Measurements from ENCODE around the gene MMP20. TPM values are rescaled to one million over a fixed set of nuclear protein-coding genes. Genes with fewer than 3 reads are reported as not detected.

The MMP20 gene, protein sequence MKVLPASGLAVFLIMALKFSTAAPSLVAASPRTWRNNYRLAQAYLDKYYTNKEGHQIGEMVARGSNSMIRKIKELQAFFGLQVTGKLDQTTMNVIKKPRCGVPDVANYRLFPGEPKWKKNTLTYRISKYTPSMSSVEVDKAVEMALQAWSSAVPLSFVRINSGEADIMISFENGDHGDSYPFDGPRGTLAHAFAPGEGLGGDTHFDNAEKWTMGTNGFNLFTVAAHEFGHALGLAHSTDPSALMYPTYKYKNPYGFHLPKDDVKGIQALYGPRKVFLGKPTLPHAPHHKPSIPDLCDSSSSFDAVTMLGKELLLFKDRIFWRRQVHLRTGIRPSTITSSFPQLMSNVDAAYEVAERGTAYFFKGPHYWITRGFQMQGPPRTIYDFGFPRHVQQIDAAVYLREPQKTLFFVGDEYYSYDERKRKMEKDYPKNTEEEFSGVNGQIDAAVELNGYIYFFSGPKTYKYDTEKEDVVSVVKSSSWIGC
- polyA plus RNA-seq (not detected in 3 replicates), polyA minus RNA-seq (not detected in 3 replicates)
- polyA plus RNA-seq (2011; ENCODE audit: low read depth): not detected
- not detected in 2 replicates for polyA plus RNA-seq (2011; cell fraction: cytosol; rRNA removed)
- polyA plus RNA-seq (2011; cell fraction: nucleus; rRNA removed): not detected in 2 replicates
- polyA plus RNA-seq (2012; ENCODE audit: low replicate concordance): not detected in 2 replicates
- not detected for polyA minus RNA-seq (2011; cell fraction: cytosol; rRNA and poly(A)+ RNA removed)
- polyA minus RNA-seq (2011; cell fraction: nucleus; rRNA and poly(A)+ RNA removed): not detected in 2 replicates

DNA sequence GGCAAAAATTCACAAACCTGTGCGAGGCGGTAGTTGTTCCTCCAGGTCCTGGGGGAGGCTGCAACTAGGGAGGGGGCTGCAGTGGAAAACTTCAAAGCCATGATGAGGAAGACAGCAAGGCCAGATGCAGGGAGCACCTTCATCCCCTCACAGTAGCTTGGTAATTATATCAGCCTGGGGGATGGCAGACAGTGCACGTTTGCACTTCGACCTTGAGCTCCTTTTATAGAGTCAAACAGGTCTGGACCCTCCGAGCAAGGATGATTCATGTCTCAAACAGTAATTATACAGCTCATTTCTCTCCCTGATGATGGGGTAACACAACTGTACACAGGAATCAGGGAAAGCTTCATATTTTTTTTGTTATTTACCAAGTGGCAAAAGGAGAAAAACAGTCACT, at the start of gene MMP20:
Gene MMP20, minus strand, starts transcription at position 156 of the 400 bp plus-strand sequence. Its CDS starts 13 bp downstream, at position 143.
- Histone ChIP-seq H3K4me2 (ENCODE audit: control insufficient read depth, extremely low read depth, insufficient read depth, low read depth, low read length) (no peak within 1 kb of the TSS), H2AFZ (ENCODE audit: control insufficient read depth, low read length) (no peak within 1 kb of the TSS), H3K9me3 (ENCODE audit: control insufficient read depth, low read depth, low read length) (no peaks in the 10 kb centered on the region), H3K4me3 (ENCODE audit: control insufficient read depth in 2 of 3, extremely low read depth in 1 of 3, insufficient read depth in 2 of 3, low read depth in 1 of 3, low read length in 3 of 3) (no peak within 1 kb of the TSS), H4K20me1 (ENCODE audit: control insufficient read depth, extremely low read depth, insufficient read depth, low read length) (no peaks in the 10 kb centered on the region), H3K27ac (ENCODE audit: control insufficient read depth, insufficient read depth, low read length) (no peak within 1 kb of the TSS), H3K27me3 (ENCODE audit: control insufficient read depth, extremely low read depth, insufficient read depth, low read length) (no peaks in the 10 kb centered on the region), H3K36me3 (ENCODE audit: control insufficient read depth in 2 of 2, extremely low read depth in 1 of 2, insufficient read depth in 2 of 2, low read length in 2 of 2) (no peaks in the 10 kb centered on the region), H3K79me2 (ENCODE audit: control insufficient read depth, insufficient read depth, low read length) (no peaks in the 10 kb centered on the region), H3K9me1 (ENCODE audit: control insufficient read depth, extremely low read depth, insufficient read depth, low read length) (no peaks in the 10 kb centered on the region), H3K9ac (ENCODE audit: control insufficient read depth, extremely low read depth, insufficient read depth, low read length) (no peak within 1 kb of the TSS), H3K4me1 (ENCODE audit: control insufficient read depth, extremely low read depth, insufficient read depth, low read length) (no peaks in the 10 kb centered on the region)
- FAIRE-seq: no peak
- dilution Hi-C loops (cut with MboI; ENCODE audit: extremely low pct_ligation_motif_present, low sequenced_read_pairs): no loop called here
- no peak for DNase-seq (ENCODE audit: low read depth, low spot score)
- TF ChIP-seq, protein P1, sequence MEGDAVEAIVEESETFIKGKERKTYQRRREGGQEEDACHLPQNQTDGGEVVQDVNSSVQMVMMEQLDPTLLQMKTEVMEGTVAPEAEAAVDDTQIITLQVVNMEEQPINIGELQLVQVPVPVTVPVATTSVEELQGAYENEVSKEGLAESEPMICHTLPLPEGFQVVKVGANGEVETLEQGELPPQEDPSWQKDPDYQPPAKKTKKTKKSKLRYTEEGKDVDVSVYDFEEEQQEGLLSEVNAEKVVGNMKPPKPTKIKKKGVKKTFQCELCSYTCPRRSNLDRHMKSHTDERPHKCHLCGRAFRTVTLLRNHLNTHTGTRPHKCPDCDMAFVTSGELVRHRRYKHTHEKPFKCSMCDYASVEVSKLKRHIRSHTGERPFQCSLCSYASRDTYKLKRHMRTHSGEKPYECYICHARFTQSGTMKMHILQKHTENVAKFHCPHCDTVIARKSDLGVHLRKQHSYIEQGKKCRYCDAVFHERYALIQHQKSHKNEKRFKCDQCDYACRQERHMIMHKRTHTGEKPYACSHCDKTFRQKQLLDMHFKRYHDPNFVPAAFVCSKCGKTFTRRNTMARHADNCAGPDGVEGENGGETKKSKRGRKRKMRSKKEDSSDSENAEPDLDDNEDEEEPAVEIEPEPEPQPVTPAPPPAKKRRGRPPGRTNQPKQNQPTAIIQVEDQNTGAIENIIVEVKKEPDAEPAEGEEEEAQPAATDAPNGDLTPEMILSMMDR (optimal IDR thresholded peaks at IDR 0.05 in 1 of 3, IDR thresholded peaks at IDR 0.05 in 1 of 3, conservative IDR thresholded peaks at IDR 0.05 in 1 of 3; ENCODE audit: extremely low read depth in 1 of 3, insufficient read depth in 2 of 3, low read length in 3 of 3): no peak
- no peak for TF ChIP-seq EZH2 (IDR thresholded peaks at IDR 0.05; ENCODE audit: low read length)

DNA sequence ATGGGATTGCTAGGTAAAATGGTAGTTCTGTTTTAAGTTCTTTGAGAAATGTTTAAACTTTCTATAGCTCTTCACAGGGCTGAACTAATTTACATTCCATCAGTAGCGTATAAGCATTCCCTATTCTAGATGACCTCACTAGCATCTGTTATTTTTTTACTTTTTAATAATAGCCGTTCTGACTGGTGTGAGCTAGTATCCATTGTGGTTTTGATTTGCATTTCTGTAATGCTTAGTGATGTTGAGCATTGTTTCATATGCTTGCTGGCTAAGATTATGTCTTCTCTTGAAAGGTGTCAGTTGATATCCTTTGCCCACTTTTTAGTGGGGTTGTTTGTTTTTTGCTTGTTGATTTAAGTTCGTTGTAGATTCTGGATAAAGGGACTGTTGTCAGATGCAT, 44.5 kb upstream of the MMP20 start:
- Histone ChIP-seq H4K20me1 (ENCODE audit: control insufficient read depth, extremely low read depth, insufficient read depth, low read length) (no peaks in the 10 kb centered on the region), H3K4me2 (ENCODE audit: control insufficient read depth, extremely low read depth, insufficient read depth, low read depth, low read length) (no peak overlapping the region), H3K79me2 (ENCODE audit: control insufficient read depth, insufficient read depth, low read length) (no peaks in the 10 kb centered on the region), H3K9me1 (ENCODE audit: control insufficient read depth, extremely low read depth, insufficient read depth, low read length) (no peaks in the 10 kb centered on the region), H3K27ac (ENCODE audit: control insufficient read depth, insufficient read depth, low read length) (no peak overlapping the region), H3K4me1 (ENCODE audit: control insufficient read depth, extremely low read depth, insufficient read depth, low read length) (no peaks in the 10 kb centered on the region), H2AFZ (ENCODE audit: control insufficient read depth, low read length) (no peak overlapping the region), H3K9ac (ENCODE audit: control insufficient read depth, extremely low read depth, insufficient read depth, low read length) (no peak overlapping the region), H3K4me3 (ENCODE audit: control insufficient read depth in 2 of 3, extremely low read depth in 1 of 3, insufficient read depth in 2 of 3, low read depth in 1 of 3, low read length in 3 of 3) (no peak overlapping the region), H3K36me3 (ENCODE audit: control insufficient read depth in 2 of 2, extremely low read depth in 1 of 2, insufficient read depth in 2 of 2, low read length in 2 of 2) (no peaks in the 10 kb centered on the region), H3K27me3 (ENCODE audit: control insufficient read depth, extremely low read depth, insufficient read depth, low read length) (no peaks in the 10 kb centered on the region), H3K9me3 (ENCODE audit: control insufficient read depth, low read depth, low read length) (no peaks in the 10 kb centered on the region)
- dilution Hi-C loops (cut with MboI; ENCODE audit: extremely low pct_ligation_motif_present, low sequenced_read_pairs): no loop called here
- TF ChIP-seq, protein P1 (optimal IDR thresholded peaks at IDR 0.05 in 1 of 3, IDR thresholded peaks at IDR 0.05 in 1 of 3, conservative IDR thresholded peaks at IDR 0.05 in 1 of 3; ENCODE audit: extremely low read depth in 1 of 3, insufficient read depth in 2 of 3, low read length in 3 of 3): no peak
- no peak for TF ChIP-seq EZH2 (IDR thresholded peaks at IDR 0.05; ENCODE audit: low read length)
- FAIRE-seq (no peak), DNase-seq (ENCODE audit: low read depth, low spot score) (no peak)
